MG63 (cell line): Measurements from ENCODE around the gene BIN1. TPM values are rescaled to one million over a fixed set of nuclear protein-coding genes. Genes with fewer than 3 reads are reported as not detected.
A peak's percentile ranks its signal among the peaks of the same experiment; 100 is the strongest.
"Not testable (repeated sequence)": the region's sequence is repeated elsewhere in the genome, so short reads cannot be mapped to it uniquely, and the experiment has no call there.

Experiments used
- DNase-seq: peaks from one replicate; pipeline ENCODE4 v3.0.0-alpha.2; 2020
- H3K27me3 ChIP-seq: fragments of 250-450 bp; sonication (Bioruptor Pico); 2 replicates; pipeline ENCODE4 v1.5.1; 2020; ENCODE audit warnings: mild to moderate bottlenecking, moderate library complexity
- H3K36me3 ChIP-seq: fragments of 250-450 bp; sonication (Bioruptor Pico); 2 replicates; pipeline ENCODE4 v1.5.1; 2020; ENCODE audit warnings: mild to moderate bottlenecking, moderate library complexity
- H3K4me3 ChIP-seq: fragments of 250-450 bp; sonication (Bioruptor Pico); 2 replicates; pipeline ENCODE4 v1.5.1; 2020; ENCODE audit warnings: mild to moderate bottlenecking, moderate library complexity
- H3K9me3 ChIP-seq: fragments of 250-450 bp; sonication (Bioruptor Pico); 2 replicates; pipeline ENCODE4 v1.5.1; 2020; ENCODE audit warnings: mild to moderate bottlenecking, moderate library complexity
- total RNA-seq: library from RNA; depleted of rRNA; stranded (reverse); fragments of >200 nt; shearing (Covaris generic); gene quantifications from 2 replicates; pipeline ENCODE4 v1.2.3, GENCODE V29; 2014; ENCODE audit warnings: low replicate concordance

The BIN1 gene
- total RNA-seq, 1 experiment from 2014 or later, result 50.8 TPM

GRCh38 chr2:127137741-127138140 is 30.8 kb upstream of the BIN1 start:
- Histone ChIP-seq H3K9me3 (0 out of 2 replicates have a peak, but pooled peaks cover 4% of the 10 kb centered on the region), H3K36me3 (no peaks in the 10 kb centered on the region), H3K27me3 (no peaks in the 10 kb centered on the region), H3K4me3 (no peak overlapping the region)
- DNase-seq, result no peak

DNA sequence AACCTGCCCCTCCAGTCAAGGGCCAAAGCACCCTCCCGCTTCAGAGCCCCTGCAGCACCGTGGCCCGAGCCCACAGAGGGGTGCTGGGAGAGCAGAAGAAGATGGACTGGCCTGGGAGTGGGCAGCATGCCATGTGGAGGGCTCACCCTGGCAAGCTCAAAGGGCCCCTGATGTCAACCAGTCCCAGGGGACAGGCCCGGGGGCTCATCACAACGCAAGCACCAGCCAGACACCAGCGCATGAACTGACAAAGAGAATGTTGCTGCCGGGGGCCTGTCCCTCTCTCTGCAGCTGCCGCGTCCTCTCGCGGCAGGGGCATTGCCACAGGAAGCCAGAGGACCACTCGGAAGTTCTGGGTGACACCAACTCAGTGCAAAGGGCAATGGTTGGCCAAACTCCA is 30.3 kb upstream of the BIN1 start:
- Histone ChIP-seq H3K4me3 (no peak overlapping the region), H3K9me3 (0 out of 2 replicates have a peak, but pooled peaks cover 4% of the 10 kb centered on the region), H3K36me3 (no peaks in the 10 kb centered on the region), H3K27me3 (no peaks in the 10 kb centered on the region)
- no peak for DNase-seq

DNA sequence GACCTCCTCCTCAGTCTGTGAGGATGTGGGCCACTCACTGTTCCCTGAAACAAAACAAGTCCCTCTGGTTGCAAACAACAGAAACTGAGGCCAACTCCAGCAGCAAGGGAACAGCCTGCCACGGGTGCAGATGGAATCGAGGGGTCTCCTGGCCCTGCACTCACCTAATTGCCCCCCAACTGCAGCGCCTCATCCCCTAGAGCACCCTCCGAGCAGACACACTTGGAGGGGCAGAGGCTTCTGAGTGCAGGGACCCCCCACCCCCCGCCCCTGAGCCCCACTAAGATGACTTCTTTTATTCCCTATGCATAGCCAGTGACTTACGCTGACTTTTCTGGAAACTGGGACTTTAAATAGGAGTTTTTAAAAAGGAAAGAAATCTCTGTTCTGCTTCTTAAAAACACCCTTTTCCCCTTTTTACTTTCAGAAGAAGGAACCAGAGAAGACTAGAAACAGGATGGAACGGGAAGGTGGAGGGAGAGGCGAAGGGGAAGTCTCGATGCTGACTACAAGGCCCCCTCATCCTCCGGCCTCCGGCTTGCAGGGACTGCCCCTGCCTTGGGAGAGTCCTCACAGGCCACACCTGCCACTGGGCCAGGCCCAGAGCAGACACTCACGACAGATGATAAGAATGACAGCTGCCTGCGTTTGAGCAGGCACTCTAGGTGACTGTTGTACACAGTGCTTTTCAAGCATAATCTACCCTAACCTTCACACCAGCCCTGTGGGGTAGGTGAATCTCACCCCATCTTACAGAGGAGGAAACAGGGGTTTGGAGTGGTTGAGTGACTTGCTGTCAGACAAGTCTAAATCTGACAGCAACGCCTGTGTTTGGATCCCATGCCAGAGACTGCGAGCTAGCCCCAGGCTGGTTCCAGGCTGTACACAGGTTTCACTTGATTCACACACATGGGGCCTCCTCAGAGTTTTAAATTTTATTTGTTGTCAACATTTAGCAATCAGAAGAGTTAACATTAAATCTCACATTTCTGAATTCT is 28.2 kb upstream of the BIN1 start:
- H3K36me3 ChIP-seq, result no peaks in the 10 kb centered on the region
- H3K4me3 ChIP-seq, result no peak overlapping the region
- 0 out of 2 replicates have a peak, but pooled peaks cover 4% of the 10 kb centered on the region for H3K9me3 ChIP-seq
- no peaks in the 10 kb centered on the region for H3K27me3 ChIP-seq
- no peak for DNase-seq

DNA sequence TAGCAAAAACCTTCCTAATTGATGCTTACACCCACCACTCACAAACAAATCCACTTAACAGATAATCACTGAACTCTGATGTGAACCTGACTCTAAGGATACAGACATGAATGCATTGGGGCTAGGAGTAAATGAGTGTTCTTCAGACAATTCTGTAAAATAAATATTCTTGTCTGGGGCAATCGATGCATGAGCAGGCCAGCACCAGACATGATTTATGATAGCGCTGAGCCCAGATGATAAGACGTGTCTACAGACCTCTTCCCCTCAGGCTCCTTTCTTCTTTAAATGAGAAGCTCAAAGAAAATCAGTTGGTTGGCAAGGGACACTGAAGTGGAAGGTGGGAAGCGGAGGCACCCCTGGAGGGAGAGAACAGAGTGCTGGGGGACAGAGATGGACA is 27.3 kb upstream of the BIN1 start:
- DNase-seq, result no peak
- H3K9me3 ChIP-seq, result 0 out of 2 replicates have a peak, but pooled peaks cover 4% of the 10 kb centered on the region
- no peaks in the 10 kb centered on the region for H3K36me3 ChIP-seq
- no peaks in the 10 kb centered on the region for H3K27me3 ChIP-seq
- no peak overlapping the region for H3K4me3 ChIP-seq

- H3K9me3 ChIP-seq, result 0 out of 2 replicates have a peak, but pooled peaks cover under 1% of the 10 kb centered on the region
- no peak overlapping the region for H3K4me3 ChIP-seq
- H3K36me3 ChIP-seq, result no peaks in the 10 kb centered on the region
- H3K27me3 ChIP-seq, result no peaks in the 10 kb centered on the region
- DNase-seq, result no peak
Measured at GRCh38 chr2:127133793-127134192, 26.8 kb upstream of the BIN1 start.

DNA sequence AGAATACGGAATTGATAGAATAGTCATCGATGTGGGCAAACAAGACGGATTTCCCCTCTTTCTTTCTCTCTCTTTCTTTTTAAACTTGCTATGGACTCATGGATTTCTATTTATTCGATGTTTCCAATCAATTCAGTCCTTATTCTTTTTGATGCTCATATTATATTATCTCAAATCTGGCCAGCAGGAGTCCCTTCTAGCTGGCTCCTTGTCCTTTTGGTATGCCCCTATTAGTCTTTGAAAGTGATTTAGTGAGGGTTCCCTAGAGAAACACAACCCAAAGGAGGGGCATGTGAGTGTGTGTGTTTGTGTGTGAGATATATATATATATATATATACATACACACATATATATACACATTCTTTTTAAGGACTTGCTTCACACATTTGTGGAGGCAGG is 23.5 kb upstream of the BIN1 start:
- no peaks in the 10 kb centered on the region for H3K27me3 ChIP-seq
- DNase-seq, result no peak
- no peaks in the 10 kb centered on the region for H3K36me3 ChIP-seq
- no peak overlapping the region for H3K4me3 ChIP-seq
- no peaks in the 10 kb centered on the region for H3K9me3 ChIP-seq

GRCh38 chr2:127129937-127130336 is 23.0 kb upstream of the BIN1 start:
- DNase-seq, result no peak
- no peaks in the 10 kb centered on the region for H3K9me3 ChIP-seq
- H3K4me3 ChIP-seq, result no peak overlapping the region
- no peaks in the 10 kb centered on the region for H3K36me3 ChIP-seq
- H3K27me3 ChIP-seq, result no peaks in the 10 kb centered on the region

- no peak for DNase-seq
- Histone ChIP-seq H3K4me3 (no peak overlapping the region), H3K27me3 (no peaks in the 10 kb centered on the region)
Measured at GRCh38 chr2:127128445-127128904, 21.5 kb upstream of the BIN1 start.

DNA sequence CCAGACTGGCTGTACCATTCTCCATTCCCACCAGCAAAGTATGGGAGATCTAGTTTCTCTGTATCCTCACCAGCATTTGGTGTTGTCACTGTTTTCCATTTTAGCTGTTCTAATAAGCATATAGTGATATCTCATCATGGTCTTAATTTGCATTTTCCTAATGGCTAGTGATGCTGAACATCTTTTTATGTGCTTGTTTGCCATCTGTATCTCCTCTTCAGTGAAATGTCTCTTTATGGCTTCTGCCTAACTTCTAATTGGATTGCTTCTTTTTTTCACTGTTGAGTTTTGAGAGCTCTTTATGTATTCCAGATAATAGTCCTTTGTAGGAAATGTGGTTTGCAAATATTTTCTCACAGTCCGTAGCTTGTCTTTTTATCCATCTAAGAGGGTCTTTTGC is 18.9 kb upstream of the BIN1 start:
- DNase-seq, result no peak
- Histone ChIP-seq H3K27me3 (no peaks in the 10 kb centered on the region), H3K4me3 (no peak overlapping the region), H3K36me3 (no peaks in the 10 kb centered on the region), H3K9me3 (no peaks in the 10 kb centered on the region)

More at GRCh38 chr2:127128445-127128904, 21.5 kb upstream of the BIN1 start:
- Histone ChIP-seq H3K9me3 (no peaks in the 10 kb centered on the region), H3K36me3 (no peaks in the 10 kb centered on the region)

- Histone ChIP-seq H3K27me3 (no peaks in the 10 kb centered on the region), H3K9me3 (no peaks in the 10 kb centered on the region), H3K36me3 (no peaks in the 10 kb centered on the region), H3K4me3 (no peak overlapping the region)
- DNase-seq, result no peak
Measured at GRCh38 chr2:127124426-127124825, 17.5 kb upstream of the BIN1 start.

- Histone ChIP-seq H3K9me3 (no peaks in the 10 kb centered on the region), H3K27me3 (no peaks in the 10 kb centered on the region), H3K36me3 (no peaks in the 10 kb centered on the region), H3K4me3 (no peak overlapping the region)
- DNase-seq, result no peak
Measured at GRCh38 chr2:127122361-127123027, 15.5 kb upstream of the BIN1 start.

DNA sequence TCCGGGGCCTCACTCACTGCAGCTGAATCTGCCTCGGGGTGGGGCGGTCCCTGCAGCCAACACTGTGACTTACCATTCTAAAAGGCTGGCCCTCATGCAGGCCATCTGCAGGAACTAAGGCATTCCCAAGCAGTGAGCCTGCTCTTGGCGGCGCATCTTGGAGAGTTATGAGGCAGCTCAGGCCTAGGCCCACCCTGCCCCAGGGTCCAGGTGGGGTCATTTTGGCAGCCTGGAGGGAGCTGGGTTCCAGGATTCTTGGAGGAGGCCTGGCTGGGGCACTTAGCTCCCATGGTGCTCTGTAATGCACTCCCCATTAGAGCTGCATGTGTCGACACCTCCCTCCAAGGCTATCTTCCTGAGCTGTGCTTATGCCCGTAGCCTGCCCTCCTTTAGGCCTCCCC is 14.8 kb upstream of the BIN1 start:
- H3K4me3 ChIP-seq, result no peak overlapping the region
- no peaks in the 10 kb centered on the region for H3K9me3 ChIP-seq
- no peaks in the 10 kb centered on the region for H3K36me3 ChIP-seq
- no peaks in the 10 kb centered on the region for H3K27me3 ChIP-seq
- peak; percentile 76 for DNase-seq

DNA sequence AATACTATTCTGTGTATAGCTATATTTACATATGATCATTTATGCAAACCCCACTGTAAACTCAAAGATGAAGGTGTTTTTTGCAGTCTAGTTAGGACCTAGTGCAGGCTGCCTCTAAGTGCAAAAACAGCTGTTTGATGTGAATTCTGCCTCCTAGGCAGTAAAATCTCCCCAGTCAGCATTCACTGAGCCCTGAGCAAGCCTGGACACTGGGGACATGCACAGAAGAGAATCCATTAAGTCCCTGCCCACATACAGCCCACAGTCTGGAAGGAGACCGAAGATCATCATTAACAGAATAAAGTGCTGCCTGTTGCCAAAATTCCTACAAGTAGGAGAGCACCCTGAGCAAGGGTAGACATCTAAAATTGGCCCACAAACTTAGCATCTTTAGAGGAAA is 14.4 kb upstream of the BIN1 start:
- no peaks in the 10 kb centered on the region for H3K9me3 ChIP-seq
- no peak for DNase-seq

GRCh38 chr2:127120408-127120807 is 13.5 kb upstream of the BIN1 start:
- H3K36me3 ChIP-seq, DNase-seq, H3K27me3 ChIP-seq, H3K4me3 ChIP-seq, H3K9me3 ChIP-seq: not testable (repeated sequence)

More for the DNA sequence above, 14.4 kb upstream of the BIN1 start:
- Histone ChIP-seq H3K36me3 (no peaks in the 10 kb centered on the region), H3K27me3 (no peaks in the 10 kb centered on the region), H3K4me3 (no peak overlapping the region)

DNA sequence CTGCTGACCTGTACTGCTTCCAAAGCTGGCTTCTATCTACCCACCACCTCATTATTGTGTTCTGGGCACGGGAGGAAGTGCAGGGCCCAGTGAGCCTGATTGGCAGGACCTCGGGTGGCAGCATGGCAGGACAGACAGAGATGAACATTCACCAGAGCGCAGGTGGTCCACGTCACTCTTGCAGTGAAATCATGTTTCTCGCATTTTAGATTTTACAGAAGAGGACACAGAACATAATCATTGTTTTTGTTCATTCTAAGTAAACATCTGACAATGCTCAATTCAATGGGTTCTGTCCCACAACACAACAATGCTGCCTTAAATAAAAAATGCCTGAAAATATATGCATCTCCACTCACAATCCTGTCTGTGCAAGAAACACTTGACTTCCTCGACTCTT is 11.5 kb upstream of the BIN1 start:
- Histone ChIP-seq H3K27me3 (no peaks in the 10 kb centered on the region), H3K36me3 (no peaks in the 10 kb centered on the region), H3K9me3 (no peaks in the 10 kb centered on the region), H3K4me3 (no peak overlapping the region)
- DNase-seq, result no peak

DNA sequence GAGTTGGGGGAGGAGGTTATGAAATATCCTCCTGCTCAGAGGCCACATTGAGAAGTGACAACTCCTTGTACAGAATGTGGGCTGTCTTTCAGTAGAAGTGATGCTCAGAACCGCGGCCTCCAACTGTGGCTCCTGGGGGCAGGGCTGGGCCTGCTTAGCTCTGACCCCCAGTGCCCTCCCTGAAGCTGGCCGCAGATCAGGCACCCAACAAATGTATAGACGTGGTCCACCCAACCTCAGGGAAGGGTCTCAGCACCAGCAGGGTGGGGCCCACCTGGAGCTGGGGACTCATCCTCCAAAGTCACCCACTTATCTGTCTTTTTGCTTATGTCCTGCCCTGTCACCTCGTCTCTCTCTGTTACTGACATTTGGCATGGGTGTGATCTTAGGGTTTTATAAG is 11.1 kb upstream of the BIN1 start:
- H3K36me3 ChIP-seq, result no peaks in the 10 kb centered on the region
- DNase-seq, result no peak
- H3K4me3 ChIP-seq, result no peak overlapping the region
- H3K27me3 ChIP-seq, result no peaks in the 10 kb centered on the region
- no peaks in the 10 kb centered on the region for H3K9me3 ChIP-seq

DNA sequence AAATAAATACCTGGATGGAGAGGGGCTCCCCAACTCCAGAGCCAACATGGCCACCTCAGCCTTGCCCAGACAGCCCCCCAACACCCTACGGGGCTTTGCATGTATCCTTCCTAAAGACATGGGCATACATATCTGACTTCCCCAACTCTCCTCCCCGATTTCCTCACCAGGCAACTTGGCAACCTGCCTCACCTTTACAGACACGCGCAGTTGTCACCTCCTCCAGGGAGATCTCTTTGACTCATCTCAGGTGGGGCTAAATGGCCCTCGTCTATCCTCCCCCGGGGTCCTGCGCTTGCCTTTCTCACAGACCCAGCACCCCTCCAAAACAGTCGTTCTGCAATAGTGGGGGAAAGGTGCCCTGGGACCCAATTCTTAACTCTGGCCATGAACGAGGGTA is 10.6 kb upstream of the BIN1 start:
- Histone ChIP-seq H3K4me3 (no peak overlapping the region), H3K36me3 (no peaks in the 10 kb centered on the region), H3K27me3 (no peaks in the 10 kb centered on the region), H3K9me3 (no peaks in the 10 kb centered on the region)
- DNase-seq, result no peak
